ENCODE results near the gene AUTS2. TPM values are rescaled to one million over a fixed set of nuclear protein-coding genes. Genes with fewer than 3 reads are reported as not detected.

AUTS2 gene
- polyA plus RNA-seq, 3 donors = 0.08 to 0.35 TPM; not detected in 1

DNA sequence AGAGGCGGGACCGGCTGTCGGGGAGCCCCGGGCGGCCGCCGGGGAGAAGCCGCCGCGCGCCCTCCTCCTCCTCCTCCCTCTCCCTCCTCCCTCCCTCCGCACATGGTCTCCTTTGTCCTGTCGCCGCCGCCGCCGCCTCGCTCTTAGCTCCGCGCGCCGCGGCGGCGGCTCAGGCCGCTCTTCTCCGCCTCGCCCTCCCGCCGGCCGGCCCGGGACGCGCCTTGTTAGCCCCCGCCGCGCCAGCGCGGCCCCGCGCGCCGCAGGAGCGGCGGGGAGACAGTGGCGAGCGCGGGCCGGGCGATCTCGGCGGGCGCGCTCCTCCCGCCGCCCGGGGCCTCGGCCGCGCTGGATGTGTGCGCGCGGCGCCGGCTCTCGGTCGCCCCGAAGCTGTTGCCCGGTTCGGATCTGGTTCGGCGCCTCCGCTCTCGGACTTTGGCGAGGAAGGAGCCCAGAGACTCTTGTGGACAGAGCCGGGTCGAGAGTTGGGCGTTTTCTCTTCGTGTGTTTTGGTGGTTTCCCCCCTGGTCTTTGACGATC lies 1096.2 kb downstream of the AUTS2 start:
- Histone ChIP-seq H3K9ac (ENCODE audit: insufficient read depth, low read length, poor library complexity, severe bottlenecking) (peak overlapping the region; percentile 58), H3K4me2 (replicated peaks; ENCODE audit: extremely low read depth, low read length, poor library complexity, severe bottlenecking) (peak overlapping the region; percentile 89), H4K20me1 (ENCODE audit: insufficient read depth, low read length) (no peaks in the 10 kb centered on the region), H3K27me3 (ENCODE audit: control insufficient read depth in 2 of 2, insufficient read depth in 2 of 2, low read length in 2 of 2) (peaks cover 34 to 52% of the 10 kb centered on the region in 2 donors), H3K27ac (ENCODE audit: low read depth in 1 of 2, low read length in 2 of 2) (no peak overlapping the region), H3K4me1 (ENCODE audit: control insufficient read depth in 1 of 2, insufficient read depth in 2 of 2, low read length in 2 of 2) (peaks cover 10 to 13% of the 10 kb centered on the region in 2 donors), H2AFZ (ENCODE audit: insufficient read depth, low read depth, low read length, poor library complexity, severe bottlenecking) (peak overlapping the region; percentile 72), H3K4me3 (replicated peaks in 1 of 3; ENCODE audit: low read depth in 2 of 3, low read length in 3 of 3) (peak overlapping the region; percentile 35 to 76 (median 64)), H3K79me2 (ENCODE audit: insufficient read depth, low read length) (no peaks in the 10 kb centered on the region), H3K9me3 (replicated peaks in 1 of 2; ENCODE audit: control insufficient read depth in 1 of 2, insufficient read depth in 1 of 2, low read length in 2 of 2) (peaks cover 0 to 11% of the 10 kb centered on the region in 2 donors), H3K36me3 (replicated peaks in 1 of 2; ENCODE audit: control insufficient read depth in 1 of 2, insufficient read depth in 2 of 2, low read length in 2 of 2) (no peaks in the 10 kb centered on the region)
- Mint-ChIP-seq H3K4me3 (peak overlapping the region; percentile 82 to 97), H3K27me3 (ENCODE audit: low read depth in 3 of 3) (peaks cover 44 to 56% (median 47%) of the 10 kb centered on the region in 3 donors), H3K9me3 (peaks cover 0 to 13% (median 4%) of the 10 kb centered on the region in 7 donors), H3K4me1 (peaks cover 14% of the 10 kb centered on the region), H3K27ac (no peak overlapping the region), H3K36me3 (peaks cover 0 to 4% of the 10 kb centered on the region in 2 donors)
- WGBS (ENCODE audit: insufficient coverage) = under 1% methylated on average over 80 of the region's 80 CpGs
- intact Hi-C loops (cut with micrococcal nuclease) = no loop called here
- no peak for DNase-seq
- no peak for TF ChIP-seq CTCF (IDR thresholded peaks at IDR 0.05)

DNA sequence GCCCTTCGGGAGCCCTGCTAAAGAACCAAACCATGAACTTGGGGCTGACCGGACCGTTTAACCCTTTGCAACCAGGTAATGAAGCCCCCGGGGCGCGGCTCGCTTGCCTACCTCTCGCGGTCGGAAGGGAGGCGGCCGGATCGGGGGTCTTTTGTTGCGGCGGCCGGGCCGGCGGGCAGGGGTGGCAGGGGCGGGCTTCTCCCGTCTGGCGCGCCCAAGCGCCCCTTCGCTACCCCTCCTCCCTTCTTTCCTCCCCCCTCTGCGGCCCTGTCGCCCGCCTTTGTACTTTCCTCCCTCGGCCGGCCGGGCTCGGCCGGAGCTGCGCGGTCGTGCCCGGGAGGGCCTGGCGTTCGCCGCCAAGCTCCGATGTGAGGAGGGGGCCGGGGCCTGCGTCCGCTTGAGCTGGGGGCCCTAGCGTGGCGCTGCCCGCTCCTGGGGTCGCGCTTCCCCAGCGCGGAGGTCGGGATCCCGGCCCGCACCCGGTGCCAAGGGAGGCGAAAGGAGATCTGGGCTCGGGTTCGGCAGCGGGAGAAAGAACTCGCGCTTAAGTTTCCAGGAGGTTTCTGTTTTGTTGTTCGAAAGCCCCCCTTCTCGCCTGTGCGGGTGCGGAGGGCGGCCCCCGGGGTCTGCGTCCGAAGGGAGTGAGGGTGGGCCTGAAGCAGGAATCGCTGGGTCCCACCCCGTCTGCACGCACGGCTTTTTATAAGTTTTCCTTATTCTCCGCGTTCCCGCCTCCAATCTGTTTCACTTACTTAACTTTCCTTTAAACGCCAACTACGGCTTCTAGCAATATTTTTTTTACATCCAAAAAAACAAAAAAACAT lies 1096.9 kb downstream of the AUTS2 start:
- H3K4me1 ChIP-seq (ENCODE audit: control insufficient read depth in 1 of 2, insufficient read depth in 2 of 2, low read length in 2 of 2) = peaks cover 10 to 13% of the 10 kb centered on the region in 2 donors
- peaks cover 14% of the 10 kb centered on the region for H3K4me1 Mint-ChIP-seq
- H3K4me3 Mint-ChIP-seq = peak overlapping the region; percentile 84 to 97
- H3K9me3 Mint-ChIP-seq = peaks cover 0 to 13% (median 4%) of the 10 kb centered on the region in 7 donors
- H3K36me3 Mint-ChIP-seq = peaks cover 0 to 4% of the 10 kb centered on the region in 2 donors
- peak overlapping the region; percentile 58 for H3K9ac ChIP-seq (ENCODE audit: insufficient read depth, low read length, poor library complexity, severe bottlenecking)
- no peak overlapping the region for H3K27ac Mint-ChIP-seq
- H2AFZ ChIP-seq (ENCODE audit: insufficient read depth, low read depth, low read length, poor library complexity, severe bottlenecking) = peak overlapping the region; percentile 72
- peaks cover 34 to 52% of the 10 kb centered on the region in 2 donors for H3K27me3 ChIP-seq (ENCODE audit: control insufficient read depth in 2 of 2, insufficient read depth in 2 of 2, low read length in 2 of 2)
- no peak for DNase-seq
- under 1% methylated on average over 63 of the region's 77 CpGs for WGBS (ENCODE audit: insufficient coverage)
- peak overlapping the region; percentile 89 for H3K4me2 ChIP-seq (replicated peaks; ENCODE audit: extremely low read depth, low read length, poor library complexity, severe bottlenecking)
- H3K9me3 ChIP-seq (replicated peaks in 1 of 2; ENCODE audit: control insufficient read depth in 1 of 2, insufficient read depth in 1 of 2, low read length in 2 of 2) = peaks cover 0 to 11% of the 10 kb centered on the region in 2 donors
- intact Hi-C loops (cut with micrococcal nuclease) = no loop called here
- H3K27me3 Mint-ChIP-seq (ENCODE audit: low read depth in 3 of 3) = peaks cover 44 to 56% (median 47%) of the 10 kb centered on the region in 3 donors
- no peaks in the 10 kb centered on the region for H3K79me2 ChIP-seq (ENCODE audit: insufficient read depth, low read length)
- no peaks in the 10 kb centered on the region for H3K36me3 ChIP-seq (replicated peaks in 1 of 2; ENCODE audit: control insufficient read depth in 1 of 2, insufficient read depth in 2 of 2, low read length in 2 of 2)
- no peak for TF ChIP-seq CTCF (IDR thresholded peaks at IDR 0.05)
- peak overlapping the region; percentile 38 to 76 (median 64) for H3K4me3 ChIP-seq (replicated peaks in 1 of 3; ENCODE audit: low read depth in 2 of 3, low read length in 3 of 3)
- H3K27ac ChIP-seq (ENCODE audit: low read depth in 1 of 2, low read length in 2 of 2) = no peak overlapping the region
- H4K20me1 ChIP-seq (ENCODE audit: insufficient read depth, low read length) = no peaks in the 10 kb centered on the region

Data from CD14-positive monocyte (primary cell).